Motor neuron (in vitro differentiated cells): Measurements from ENCODE around the gene GRID2. TPM values are rescaled to one million over a fixed set of nuclear protein-coding genes. Genes with fewer than 3 reads are reported as not detected.

Source experiments
- ATAC-seq, 8 experiments: fragments of 200-7000 bp; cut with Tn5 transposase; replicated peaks in 6 of 8; 2 replicates each; pipeline ENCODE4 v1.8.0; 2021; ENCODE audit warnings: mild to moderate bottlenecking in 8 of 8, moderate library complexity in 8 of 8
- H3K27ac ChIP-seq, 2 donors: fragments of 250-450 bp; sonication (Bioruptor Pico); 2 replicates each; pipeline ENCODE4 v1.9.0; 2021; ENCODE audit warnings: antibody characterized with exemption in 2 of 2, mild to moderate bottlenecking in 2 of 2, moderate library complexity in 1 of 2
- H3K4me1 ChIP-seq, 2 donors: fragments of 250-450 bp; sonication (Bioruptor Pico); replicated peaks in 1 of 2; 2 replicates each; pipeline ENCODE4 v1.6.1; 2021; ENCODE audit warnings: antibody characterized with exemption in 2 of 2, mild to moderate bottlenecking in 2 of 2, moderate library complexity in 1 of 2
- H3K4me3 ChIP-seq, 5 donors: fragments of 250-450 bp; sonication (Bioruptor Pico); 2 replicates each; pipeline ENCODE4 v1.9.0; 2021; ENCODE audit warnings: antibody characterized with exemption in 5 of 5, mild to moderate bottlenecking in 5 of 5, moderate library complexity in 4 of 5
- WGBS, 10 experiments: fragments of 450-650 bp; shearing (Covaris generic); methylation state at CpG; one replicate each; pipeline ENCODE4 v1.0.0; 2022; 5-methylcytosine and 5-hydroxymethylcytosine counted together
- in situ Hi-C, 9 experiments: fragments of 400-800 bp; cut with MboI; loops; one replicate each; pipeline ENCODE4 v1.15.0; 2021; ENCODE audit warnings: low sequenced_read_pairs in 9 of 9, low pct_unique_long_range_greater_than_20kb in 2 of 9; ENCODE audit not compliant: unreplicated experiment in 9 of 9
- total RNA-seq, 8 experiments: library from RNA; unstranded; fragments of 300-600 nt; gene quantifications; 2 replicates each; pipeline versions ENCODE4 v1.2.3 to v1.2.4, GENCODE V29; 2022

Gene GRID2
- total RNA-seq, 8 experiments from 2014 or later, result 0.15 to 11.7 (median 3.8) TPM

- H3K4me3 ChIP-seq, result no peak overlapping the region
- peaks cover 0 to 6% of the 10 kb centered on the region in 2 donors for H3K4me1 ChIP-seq
- 0 to 100% (median 78%) methylated on average over 1 to 2 of the region's 2 CpGs for WGBS, 10 experiments
- no peak for ATAC-seq
- no peak overlapping the region for H3K27ac ChIP-seq
- in situ Hi-C loops, result no loop called here
Observed at GRCh38 chr4:92521941-92522340, 218.2 kb downstream of the GRID2 start.

GRCh38 chr4:92522356-92522755 lies 218.6 kb downstream of the GRID2 start:
- H3K4me3 ChIP-seq, result no peak overlapping the region
- ATAC-seq, result peak in 3 of 8 experiments; percentile 21 to 58 (median 25)
- no peak overlapping the region for H3K27ac ChIP-seq
- in situ Hi-C loops, result no loop called here
- peaks cover 0 to 6% of the 10 kb centered on the region in 2 donors for H3K4me1 ChIP-seq
- WGBS, 10 experiments, result 0 to 100% (median 18%) methylated on average over 2 to 3 of the region's 3 CpGs; no CpG with 5 or more reads in 2 of the 10 experiments

GRCh38 chr4:92524131-92524530 lies 220.4 kb downstream of the GRID2 start:
- no peak overlapping the region for H3K27ac ChIP-seq
- in situ Hi-C loops, result no loop called here
- no peak for ATAC-seq
- no peak overlapping the region for H3K4me3 ChIP-seq
- H3K4me1 ChIP-seq, result peaks cover 0 to 6% of the 10 kb centered on the region in 2 donors

GRCh38 chr4:92528541-92528940 lies 224.8 kb downstream of the GRID2 start:
- Histone ChIP-seq H3K4me1 (no peaks in the 10 kb centered on the region), H3K27ac (no peak overlapping the region), H3K4me3 (no peak overlapping the region)
- no peak for ATAC-seq
- in situ Hi-C loops, result no loop called here
- WGBS, 10 experiments, result 2 to 90% (median 33%) methylated on average over 1 to 4 of the region's 4 CpGs; no CpG with 5 or more reads in 1 of the 10 experiments

- in situ Hi-C loops, result no loop called here
- no peaks in the 10 kb centered on the region for H3K4me1 ChIP-seq
- 5 to 100% (median 97%) methylated on average over 1 to 2 of the region's 2 CpGs for WGBS, 10 experiments
- ATAC-seq, result no peak
- no peak overlapping the region for H3K27ac ChIP-seq
- H3K4me3 ChIP-seq, result no peak overlapping the region
Observed at GRCh38 chr4:92529510-92529909, 225.7 kb downstream of the GRID2 start.

GRCh38 chr4:92535599-92535998 lies 231.8 kb downstream of the GRID2 start:
- ATAC-seq, result no peak
- in situ Hi-C loops, result no loop called here

GRCh38 chr4:92551616-92552015 lies 247.8 kb downstream of the GRID2 start:
- in situ Hi-C loops, result no loop called here
- no peak overlapping the region for H3K27ac ChIP-seq
- 11 to 100% (median 46%) methylated on average over 1 of the region's 1 CpG; no CpG with 5 or more reads in 2 of the 10 experiments for WGBS, 10 experiments
- ATAC-seq, result no peak
- H3K4me3 ChIP-seq, result no peak overlapping the region
- no peaks in the 10 kb centered on the region for H3K4me1 ChIP-seq

More at GRCh38 chr4:92535599-92535998, 231.8 kb downstream of the GRID2 start:
- Histone ChIP-seq H3K4me3 (no peak overlapping the region), H3K27ac (no peak overlapping the region), H3K4me1 (no peaks in the 10 kb centered on the region)
- 20 to 95% (median 80%) methylated on average over 1 to 9 of the region's 12 CpGs; no CpG with 5 or more reads in 1 of the 10 experiments for WGBS, 10 experiments

GRCh38 chr4:92566269-92566668 lies 262.5 kb downstream of the GRID2 start:
- Histone ChIP-seq H3K4me1 (no peaks in the 10 kb centered on the region), H3K4me3 (no peak overlapping the region), H3K27ac (no peak overlapping the region)
- in situ Hi-C loops, result no loop called here
- WGBS, 10 experiments, result 0 to 100% (median 48%) methylated on average over 1 to 3 of the region's 3 CpGs
- ATAC-seq, result peak in 1 of 8 experiments; percentile 29

- H3K27ac ChIP-seq, result no peak overlapping the region
- WGBS, 10 experiments, result 0 to 100% (median 79%) methylated on average over 1 of the region's 1 CpG
- in situ Hi-C loops, result no loop called here
- H3K4me1 ChIP-seq, result no peaks in the 10 kb centered on the region
- H3K4me3 ChIP-seq, result no peak overlapping the region
- ATAC-seq, result no peak
Observed at GRCh38 chr4:92580816-92581215, 277.1 kb downstream of the GRID2 start.

- Histone ChIP-seq H3K27ac (no peak overlapping the region), H3K4me3 (no peak overlapping the region), H3K4me1 (no peaks in the 10 kb centered on the region)
- ATAC-seq, result peak in 5 of 8 experiments; percentile 23 to 88 (median 67)
- in situ Hi-C loops, result no loop called here
- 6 to 100% (median 80%) methylated on average over 1 to 2 of the region's 2 CpGs; no CpG with 5 or more reads in 3 of the 10 experiments for WGBS, 10 experiments
Observed at GRCh38 chr4:92599044-92599443, 295.3 kb downstream of the GRID2 start.

- WGBS, 10 experiments, result 20 to 100% (median 60%) methylated on average over 1 to 5 of the region's 6 CpGs; no CpG with 5 or more reads in 3 of the 10 experiments
- peak in 1 of 8 experiments; percentile 47 for ATAC-seq
- in situ Hi-C loops, result no loop called here
- Histone ChIP-seq H3K27ac (no peak overlapping the region), H3K4me3 (no peak overlapping the region), H3K4me1 (no peaks in the 10 kb centered on the region)
Observed at GRCh38 chr4:92600638-92601037, 296.9 kb downstream of the GRID2 start.

- no peak for ATAC-seq
- in situ Hi-C loops, result no loop called here
- Histone ChIP-seq H3K27ac (no peak overlapping the region), H3K4me1 (no peaks in the 10 kb centered on the region), H3K4me3 (no peak overlapping the region)
- WGBS, 10 experiments, result 0 to 100% (median 77%) methylated on average over 1 to 2 of the region's 2 CpGs; no CpG with 5 or more reads in 1 of the 10 experiments
Observed at GRCh38 chr4:92606227-92606626, 302.5 kb downstream of the GRID2 start.

- WGBS, 10 experiments, result 0 to 86% (median 20%) methylated on average over 1 of the region's 1 CpG; no CpG with 5 or more reads in 4 of the 10 experiments
- Histone ChIP-seq H3K4me1 (no peaks in the 10 kb centered on the region), H3K4me3 (no peak overlapping the region), H3K27ac (no peak overlapping the region)
- in situ Hi-C loops, result no loop called here
- ATAC-seq, result no peak
Observed at GRCh38 chr4:92615049-92615448, 311.3 kb downstream of the GRID2 start.

GRCh38 chr4:92618968-92619367 lies 315.2 kb downstream of the GRID2 start:
- in situ Hi-C loops, result no loop called here
- ATAC-seq, result peak in 1 of 8 experiments; percentile 22
- 4 to 100% (median 90%) methylated on average over 1 to 2 of the region's 2 CpGs for WGBS, 10 experiments

More at GRCh38 chr4:92618968-92619367, 315.2 kb downstream of the GRID2 start:
- no peak overlapping the region for H3K27ac ChIP-seq
- no peaks in the 10 kb centered on the region for H3K4me1 ChIP-seq
- no peak overlapping the region for H3K4me3 ChIP-seq
